ENCODE data around the gene GALK2. TPM values are rescaled to one million over a fixed set of nuclear protein-coding genes. Genes with fewer than 3 reads are reported as not detected.

Gene GALK2
- polyA plus RNA-seq (2013, experiment 1 of 2; ENCODE audit: insufficient read length) = 14.9 TPM
- polyA plus RNA-seq (2013, experiment 2 of 2; ENCODE audit: insufficient read length) = 16.8 TPM

- DNase-seq = peak; percentile 78
Measured at GRCh38 chr15:49169880-49170597, at the start of gene GALK2. GALK2 (plus strand) TSS chr15:49170247; CDS start chr15:49170323, 76 bp downstream.

GRCh38 chr15:49120832-49121231 is 49.2 kb upstream of the GALK2 start:
- DNase-seq = no peak

- no peak for DNase-seq
Measured at GRCh38 chr15:49121901-49122300, 48.1 kb upstream of the GALK2 start.

GRCh38 chr15:49122541-49123062 is 47.4 kb upstream of the GALK2 start:
- DNase-seq = no peak

- DNase-seq = no peak
Measured at GRCh38 chr15:49124371-49124770, 45.7 kb upstream of the GALK2 start.

- no peak for DNase-seq
Measured at GRCh38 chr15:49131403-49131802, 38.6 kb upstream of the GALK2 start.

- DNase-seq = peak; percentile 50
Measured at GRCh38 chr15:49134683-49135341, 35.2 kb upstream of the GALK2 start.

- DNase-seq = peak; percentile 5
Measured at GRCh38 chr15:49135342-49135857, 34.6 kb upstream of the GALK2 start.

GRCh38 chr15:49135911-49136310 is 34.1 kb upstream of the GALK2 start:
- peak; percentile 92 for DNase-seq

- DNase-seq = peak; percentile 74
Measured at GRCh38 chr15:49137861-49138260, 32.2 kb upstream of the GALK2 start.

- peak; percentile 67 for DNase-seq
Measured at GRCh38 chr15:49145651-49146609, 24.1 kb upstream of the GALK2 start.

- DNase-seq = no peak
Measured at GRCh38 chr15:49148298-49148697, 21.7 kb upstream of the GALK2 start.

- DNase-seq = no peak
Measured at GRCh38 chr15:49148727-49149126, 21.3 kb upstream of the GALK2 start.

GRCh38 chr15:49151831-49152230 is 18.2 kb upstream of the GALK2 start:
- DNase-seq = no peak

GRCh38 chr15:49152552-49153312 is 17.3 kb upstream of the GALK2 start:
- DNase-seq = no peak

- no peak for DNase-seq
Measured at GRCh38 chr15:49154359-49154758, 15.7 kb upstream of the GALK2 start.

- no peak for DNase-seq
Measured at GRCh38 chr15:49154799-49155109, 15.3 kb upstream of the GALK2 start.

GRCh38 chr15:49155110-49155833 is 14.8 kb upstream of the GALK2 start, which contains the start of gene COPS2:
COPS2 (minus strand) TSS chr15:49155599; CDS start chr15:49155578, 21 bp downstream.
- peak; percentile 98 for DNase-seq

- peak; percentile 28 for DNase-seq
Measured at GRCh38 chr15:49155834-49156627, 14.0 kb upstream of the GALK2 start.

- DNase-seq = peak; percentile 1
Measured at GRCh38 chr15:49163678-49164077, 6.4 kb upstream of the GALK2 start.

Data from fibroblast of skin of back (primary cell).